HG03460 (cell line): ENCODE data around the gene RBBP8NL.

ENCODE experiments used
- ATAC-seq: cut with Tn5 transposase; IDR thresholded peaks from one replicate; pipeline ENCODE4 v1.9.1; 2021; ENCODE audit not compliant: unreplicated experiment

RBBP8NL gene

GRCh38 chr20:62363920-62364851 lies 63.2 kb downstream of the RBBP8NL start:
- no peak for ATAC-seq

- no peak for ATAC-seq
These were observed 64.1 kb downstream of the RBBP8NL start for GRCh38 chr20:62362991-62363919.

DNA sequence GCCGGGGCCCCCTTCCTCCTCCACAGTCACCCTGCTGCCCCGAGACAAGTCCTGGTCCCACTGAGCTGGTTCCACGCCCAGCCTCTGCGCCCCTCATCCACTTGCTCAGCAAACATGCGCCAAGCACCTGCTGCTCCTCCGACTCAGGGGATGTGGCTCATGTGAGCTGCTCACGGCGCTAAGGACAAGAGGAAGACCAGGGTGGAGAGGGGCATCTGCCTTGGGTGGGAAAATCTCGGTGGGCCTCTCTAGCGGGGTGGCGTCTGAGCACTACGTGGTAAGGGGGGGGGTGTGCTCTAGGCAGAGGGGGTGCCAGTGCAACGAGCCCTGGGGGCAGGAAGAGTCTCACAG lies 64.8 kb downstream of the RBBP8NL start:
- no peak for ATAC-seq

DNA sequence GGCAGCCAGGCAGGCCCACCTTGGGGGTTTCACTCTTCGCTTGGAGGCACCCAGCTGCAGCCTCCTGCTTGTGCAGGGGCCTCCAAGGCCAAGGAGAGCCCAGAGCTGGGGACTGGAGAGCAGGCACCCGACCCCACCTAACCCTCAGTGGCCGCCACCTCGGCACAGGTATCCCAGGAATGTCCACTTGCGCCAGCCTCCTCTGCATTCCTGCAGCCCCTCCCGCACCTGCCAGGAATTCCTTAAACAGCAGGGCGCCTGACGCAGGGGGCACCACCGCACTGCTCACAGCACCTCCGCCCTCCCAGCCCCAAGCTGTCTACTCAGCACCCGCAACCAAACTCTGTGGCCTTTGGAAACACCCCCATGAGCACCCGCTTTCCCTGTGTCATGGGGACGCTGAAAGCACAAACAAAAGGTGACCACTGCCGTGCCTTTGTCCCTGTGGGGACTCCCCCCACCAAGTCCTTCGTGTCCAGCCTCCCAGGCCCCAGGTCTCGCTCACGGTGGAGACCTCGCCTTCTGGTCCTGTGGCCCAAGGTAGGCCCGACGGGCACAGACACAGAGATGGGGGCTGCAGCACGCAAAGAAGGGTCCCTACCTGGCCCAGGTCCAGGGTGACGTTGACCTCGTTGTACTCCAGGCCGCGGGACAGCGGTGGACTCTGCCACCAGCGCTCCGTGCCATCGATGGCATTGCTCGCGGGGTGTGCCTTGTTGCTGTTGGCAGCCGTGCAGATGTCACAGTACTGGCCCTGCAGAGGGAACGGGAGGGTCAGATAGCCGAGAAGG lies 65.3 kb downstream of the RBBP8NL start:
- no peak for ATAC-seq

DNA sequence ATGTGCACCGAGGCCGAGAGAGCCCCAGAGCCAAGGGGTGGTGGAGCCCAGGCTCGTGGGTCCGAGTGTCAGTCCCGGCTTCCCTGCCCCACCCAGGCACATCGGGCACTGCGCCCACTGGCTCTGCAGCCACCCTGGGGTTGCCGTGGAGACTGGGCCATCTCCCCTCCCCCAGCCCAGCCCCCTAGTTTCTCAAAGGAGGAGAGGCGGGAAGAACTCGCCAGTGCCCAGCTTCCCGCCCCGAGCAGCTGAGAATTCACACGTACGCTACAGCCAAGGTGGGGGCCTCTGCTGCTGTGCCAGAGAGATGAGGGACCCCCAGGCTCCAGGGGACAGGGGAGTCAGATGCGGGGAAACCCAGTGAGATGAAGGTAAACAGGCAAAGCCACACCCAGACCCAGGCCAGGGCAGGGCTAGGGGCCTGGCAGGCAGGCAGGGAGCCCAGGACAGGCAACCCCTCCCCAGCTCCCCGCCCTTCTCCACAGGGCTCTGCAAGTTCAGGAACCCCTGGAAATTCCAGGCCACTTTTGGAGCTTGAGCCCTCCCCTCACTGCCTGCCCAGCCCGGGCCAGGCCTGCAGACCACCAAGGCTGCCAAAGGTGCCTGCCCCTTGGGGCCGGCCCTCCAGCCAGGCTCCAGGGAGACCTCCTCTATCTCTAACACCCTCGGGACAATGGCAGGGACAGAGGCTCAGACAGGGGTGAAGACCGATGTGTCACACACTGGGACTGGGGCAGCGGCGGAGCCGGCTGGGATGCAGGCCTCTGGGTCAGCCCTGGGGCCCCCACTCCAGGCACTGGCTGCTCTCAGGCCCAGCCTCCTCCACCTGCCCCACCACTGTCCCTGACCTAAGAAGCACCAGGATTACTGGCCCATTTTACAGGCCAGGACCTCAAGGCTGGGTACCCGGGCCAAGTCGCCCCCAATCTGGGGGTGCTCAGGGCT lies 66.2 kb downstream of the RBBP8NL start:
- ATAC-seq: no peak
